Activated naive CD8-positive, alpha-beta T cell treated with anti-CD3 and anti-CD28 coated beads, Interleukin-2, amount 50 U/mL, for 16 hours (primary cell): ENCODE data around the gene CD63.

Experiments
- DNase-seq: peaks from one replicate; pipeline ENCODE4 v3.0.0-alpha.2; 2020; ENCODE audit warnings: low read depth, low spot score

The CD63 gene

DNA sequence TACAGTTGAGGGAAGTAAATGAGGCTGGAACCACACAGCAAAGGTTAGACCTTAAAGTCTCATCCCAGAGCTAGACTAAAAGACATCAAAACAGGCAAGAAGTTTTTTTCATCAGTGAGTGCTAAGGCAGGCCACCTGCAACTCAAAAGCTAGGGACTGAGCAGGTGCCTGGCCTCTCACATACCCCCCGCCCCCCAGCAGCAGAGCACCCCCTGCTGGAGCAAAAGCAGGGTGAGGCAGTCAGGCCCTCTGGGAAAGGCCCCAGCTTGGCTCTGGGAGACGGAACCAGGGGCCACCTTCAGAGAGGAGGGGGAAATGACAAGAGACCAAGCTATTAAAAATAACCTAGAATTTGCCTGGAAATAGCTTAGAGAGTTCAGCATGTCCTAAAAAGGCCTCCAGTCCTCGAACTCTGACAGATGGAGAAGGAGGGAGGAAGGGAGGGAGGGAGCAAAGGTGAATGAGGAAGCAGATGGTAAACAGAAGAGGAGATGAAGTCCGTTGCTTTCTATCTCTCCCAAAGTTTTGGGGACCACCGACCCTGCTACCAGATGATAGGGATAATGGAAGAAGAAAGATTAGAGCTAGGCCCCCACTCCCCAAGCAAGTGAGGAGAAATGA is 22.9 kb downstream of the CD63 start:
- no peak for DNase-seq

DNA sequence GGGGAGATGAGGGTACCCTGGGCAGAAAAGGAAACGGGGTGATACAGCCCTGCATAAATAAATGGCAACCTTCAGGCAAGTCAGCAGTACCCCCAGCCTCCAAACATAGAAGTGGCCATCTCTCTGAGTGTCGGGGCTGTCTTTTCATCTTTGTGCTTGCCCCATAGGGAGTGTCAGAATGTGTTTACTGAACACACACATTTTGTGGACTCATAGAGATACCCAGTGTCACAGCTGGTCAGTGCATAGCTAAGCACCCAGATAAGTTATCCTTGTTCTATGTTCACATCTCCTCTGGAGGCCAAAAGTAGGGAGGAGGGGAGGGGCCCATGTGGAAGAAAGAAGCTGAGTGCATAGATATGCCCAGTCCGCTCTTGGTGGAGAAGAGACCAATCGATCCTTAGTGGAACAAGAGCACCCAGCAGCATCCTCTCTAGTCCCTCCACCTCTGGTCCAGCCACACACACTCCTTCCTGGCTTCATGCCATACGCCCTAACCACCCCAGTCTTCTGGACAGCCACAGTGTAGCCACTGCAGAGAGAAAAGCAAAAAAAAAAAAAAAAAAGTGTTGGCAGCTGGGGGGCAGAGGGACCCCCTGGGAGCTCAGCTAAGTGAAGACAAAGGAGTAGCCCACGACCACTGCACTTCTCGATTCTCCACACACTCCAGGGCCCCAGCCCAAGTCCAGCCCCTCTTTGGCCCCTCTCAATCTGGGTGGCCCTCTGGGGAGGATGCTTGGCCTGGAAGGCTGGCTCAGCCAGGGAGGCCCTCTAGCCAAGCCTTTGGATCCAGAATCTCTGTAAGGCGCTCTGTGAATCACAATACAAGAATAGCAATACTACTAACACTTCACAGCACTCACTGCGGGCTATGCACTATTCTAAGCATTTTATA is 23.7 kb downstream of the CD63 start:
- no peak for DNase-seq

DNA sequence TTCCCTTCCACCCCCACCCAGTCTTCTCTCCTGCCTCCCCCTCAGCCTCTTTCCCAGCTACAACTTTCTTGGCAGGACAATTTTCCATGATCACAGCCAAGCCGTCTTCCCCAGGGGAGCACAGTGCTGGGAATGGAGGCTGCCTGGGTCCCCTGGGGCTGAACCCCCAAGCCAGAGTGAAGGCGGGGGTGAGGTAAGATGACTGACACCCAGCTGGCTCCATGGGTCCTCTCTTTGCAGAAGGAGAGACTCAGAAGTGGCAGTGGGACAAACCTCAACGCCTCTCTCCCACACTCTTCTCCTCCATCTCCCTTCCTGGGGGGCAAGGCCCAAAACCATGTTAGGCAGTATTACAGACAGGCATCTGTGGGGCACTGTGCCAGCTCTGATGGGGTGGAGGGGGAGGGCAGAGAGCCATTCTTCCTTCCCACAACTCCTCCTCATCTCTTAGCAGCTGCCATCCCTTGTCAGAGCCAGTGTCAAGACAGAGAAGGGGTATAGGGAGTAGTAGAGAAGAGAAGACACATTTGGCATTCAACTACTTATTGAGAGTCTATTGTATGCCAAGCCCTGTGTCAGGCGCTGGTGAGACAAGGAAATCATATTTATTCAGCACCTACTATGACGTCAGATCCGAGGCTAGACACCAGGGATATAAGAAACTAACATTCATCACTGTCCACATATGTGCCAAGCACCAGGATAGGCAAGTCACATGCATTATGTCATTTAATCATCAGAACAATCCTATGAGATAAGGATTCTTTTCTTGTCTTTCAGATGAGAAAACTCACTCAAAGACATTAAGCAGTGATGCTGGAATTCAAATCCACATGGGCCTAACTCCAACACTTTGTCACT is 24.7 kb downstream of the CD63 start:
- no peak for DNase-seq

DNA sequence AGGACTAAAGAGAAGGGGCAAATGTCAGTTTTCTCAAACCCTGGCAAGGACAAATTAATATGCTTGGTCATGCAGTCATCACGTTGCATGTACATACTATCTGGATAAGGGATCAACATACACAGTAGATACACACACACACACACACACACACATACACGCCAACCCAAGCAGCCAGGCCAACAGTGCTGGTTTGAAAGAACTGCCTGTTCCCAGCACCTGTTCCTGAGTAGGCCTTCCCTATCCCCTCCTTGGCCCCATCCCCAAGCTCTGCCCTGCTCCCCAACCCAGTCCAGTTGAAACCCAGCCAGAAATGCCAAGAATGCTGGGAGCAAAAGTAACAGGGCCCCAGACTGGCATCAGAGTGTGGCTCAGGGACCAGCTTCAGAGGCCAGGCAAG is 25.5 kb downstream of the CD63 start:
- DNase-seq: no peak

DNA sequence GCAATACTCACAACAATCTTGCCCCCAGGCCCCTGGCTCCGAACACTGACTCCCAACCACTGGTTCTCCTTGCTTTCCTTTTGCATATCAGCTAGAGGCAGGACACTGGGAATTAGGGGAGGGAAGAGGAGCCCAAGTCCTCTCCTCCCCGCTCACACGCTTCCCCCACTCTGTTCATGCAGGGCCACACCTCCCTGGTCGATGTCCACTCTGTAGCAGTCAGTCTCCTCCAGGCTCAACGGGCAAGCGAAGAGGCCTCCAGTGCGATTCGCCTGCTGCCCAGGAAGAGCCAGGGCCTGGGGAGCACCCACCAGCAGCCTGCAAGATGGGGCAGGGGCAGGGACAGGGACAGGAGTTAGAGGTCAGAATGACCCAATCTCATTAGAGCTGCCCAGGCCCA is 25.9 kb downstream of the CD63 start:
- no peak for DNase-seq

DNA sequence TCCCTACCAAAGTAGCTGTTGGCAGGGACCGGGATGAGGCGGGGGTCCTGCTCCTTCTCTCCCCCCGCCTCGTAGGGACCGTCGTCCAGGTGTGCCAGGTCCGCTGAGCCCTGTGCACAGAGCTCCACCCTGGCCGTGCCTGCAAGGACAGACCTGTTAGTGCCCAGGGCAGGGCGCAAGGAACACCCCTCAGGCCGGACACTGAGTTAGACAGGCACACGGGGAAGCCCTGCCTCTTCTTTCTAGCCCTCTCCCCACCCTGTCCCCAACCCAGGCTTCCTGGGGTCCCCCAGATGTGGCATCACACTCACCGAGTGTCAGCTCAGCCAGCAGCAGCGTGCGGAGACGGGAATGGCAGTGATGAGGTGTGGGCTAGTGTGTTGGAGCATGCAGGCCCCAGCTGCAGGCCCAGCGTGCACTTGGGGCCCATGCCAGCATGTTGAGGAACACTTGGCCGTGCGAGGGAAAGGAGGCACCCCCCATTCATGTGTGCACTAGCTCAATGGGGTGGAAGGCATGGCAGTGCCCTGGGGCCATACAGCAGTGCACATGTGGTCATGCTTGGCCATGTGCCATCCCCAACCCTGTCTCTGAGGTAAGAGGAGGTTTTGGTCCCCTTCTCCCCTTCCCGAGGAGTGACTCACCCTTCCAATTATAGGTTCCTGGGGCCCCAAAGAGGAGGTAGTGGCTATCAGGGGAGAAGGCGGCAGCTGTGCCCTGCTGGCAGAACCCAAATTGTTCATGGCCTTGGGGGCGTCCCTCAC is 28.4 kb downstream of the CD63 start:
- no peak for DNase-seq

DNA sequence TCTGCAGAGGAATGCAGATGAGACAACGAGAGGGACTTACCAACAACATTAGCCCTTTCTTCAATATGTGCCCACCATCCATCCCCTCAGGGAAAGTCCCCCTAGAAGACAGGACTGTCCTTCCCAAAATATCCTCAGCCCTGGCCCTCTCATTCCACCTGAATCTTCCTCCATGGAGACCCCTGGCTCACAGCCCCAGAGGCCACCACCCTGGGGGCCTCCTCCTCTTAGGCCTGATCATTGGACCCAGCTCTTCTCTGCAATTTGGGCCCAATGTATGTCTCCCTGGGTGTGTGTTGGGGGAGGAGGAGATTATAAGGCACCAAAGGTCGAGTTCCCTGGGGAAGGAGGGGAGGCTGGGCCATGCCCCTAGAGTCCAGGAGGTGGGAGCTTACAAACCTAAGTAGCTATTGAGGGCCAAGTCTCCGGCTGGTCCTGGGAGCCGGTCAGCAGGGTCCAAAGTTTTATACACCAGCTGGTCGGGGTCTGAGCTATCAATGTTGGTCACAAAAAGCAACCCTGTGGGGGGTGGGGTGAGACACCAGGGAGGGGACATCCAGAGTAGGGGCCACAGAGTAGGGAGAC is 29.2 kb downstream of the CD63 start:
- DNase-seq: no peak

DNA sequence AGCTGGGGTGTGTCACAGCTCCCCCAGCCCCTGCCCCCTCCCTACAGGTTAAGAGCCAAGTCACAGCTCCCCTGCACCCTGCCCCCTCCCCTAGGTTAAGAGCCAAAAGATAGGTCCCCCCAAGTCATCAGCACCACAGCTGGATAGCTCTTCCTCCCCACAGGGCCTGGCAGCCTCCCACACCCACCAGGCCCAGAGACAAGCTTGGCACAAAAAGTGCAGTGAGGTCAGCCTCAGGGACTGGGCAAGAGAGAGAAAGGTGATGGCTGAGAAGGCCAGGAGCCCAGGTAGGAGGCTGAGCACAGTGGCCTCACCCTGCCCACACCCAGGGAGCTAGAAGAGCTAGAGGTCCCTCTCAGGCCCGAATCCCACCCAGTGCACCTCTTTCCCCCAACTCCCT is 29.8 kb downstream of the CD63 start:
- DNase-seq: no peak

DNA sequence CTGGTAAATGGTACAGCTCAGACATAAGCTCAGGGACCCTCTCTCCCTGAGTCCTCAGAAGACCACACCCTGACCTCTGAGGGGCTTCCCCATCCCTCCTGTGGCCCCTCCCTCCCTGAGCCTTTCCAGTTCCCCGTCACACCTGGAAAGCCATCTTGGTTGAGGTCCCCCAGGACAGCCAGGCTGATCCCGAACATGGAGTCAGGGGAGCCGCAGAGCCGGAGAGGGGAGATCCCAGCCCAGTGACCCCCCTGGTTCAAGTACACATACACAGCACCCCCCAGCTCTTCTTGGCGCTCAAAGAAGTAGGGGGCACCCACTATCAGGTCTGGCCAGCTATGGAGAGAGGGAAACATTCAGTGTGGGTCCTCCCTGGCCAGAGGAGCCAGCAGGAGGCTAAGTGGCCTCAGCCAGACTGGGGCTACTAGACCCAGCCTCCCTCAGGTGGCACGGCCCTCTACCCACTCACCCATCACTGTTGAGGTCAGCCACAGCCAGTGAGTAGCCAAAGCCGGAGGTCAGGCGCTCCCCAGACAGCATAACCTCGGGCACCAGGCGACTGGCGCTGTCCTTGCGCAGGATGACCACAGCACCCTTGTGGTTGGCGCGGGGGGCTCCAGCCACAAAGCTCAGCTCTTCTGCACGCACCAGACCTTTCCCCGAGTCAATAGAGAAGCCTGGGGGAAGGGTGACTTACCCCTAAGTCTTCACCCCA is 30.4 kb downstream of the CD63 start:
- DNase-seq: no peak

DNA sequence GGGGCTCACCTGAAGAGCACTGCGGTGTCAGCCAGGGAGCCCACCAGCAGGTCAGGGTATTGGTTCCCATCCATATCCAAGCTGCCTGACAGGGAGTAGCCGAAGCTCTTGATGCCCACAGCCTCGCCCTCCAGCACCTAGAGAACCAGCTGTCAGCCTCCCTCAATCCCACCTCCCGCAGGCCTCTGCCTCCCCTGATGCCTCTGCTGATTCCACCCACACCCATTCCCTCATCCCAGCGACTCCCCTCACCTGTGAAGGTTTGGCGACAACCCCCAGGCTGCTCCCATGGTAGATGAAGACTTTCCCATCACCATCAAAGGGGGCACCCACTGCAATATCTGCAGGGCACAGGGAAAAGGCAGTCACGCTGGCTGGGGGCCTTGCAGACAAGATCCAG is 31.1 kb downstream of the CD63 start:
- DNase-seq: no peak

DNA sequence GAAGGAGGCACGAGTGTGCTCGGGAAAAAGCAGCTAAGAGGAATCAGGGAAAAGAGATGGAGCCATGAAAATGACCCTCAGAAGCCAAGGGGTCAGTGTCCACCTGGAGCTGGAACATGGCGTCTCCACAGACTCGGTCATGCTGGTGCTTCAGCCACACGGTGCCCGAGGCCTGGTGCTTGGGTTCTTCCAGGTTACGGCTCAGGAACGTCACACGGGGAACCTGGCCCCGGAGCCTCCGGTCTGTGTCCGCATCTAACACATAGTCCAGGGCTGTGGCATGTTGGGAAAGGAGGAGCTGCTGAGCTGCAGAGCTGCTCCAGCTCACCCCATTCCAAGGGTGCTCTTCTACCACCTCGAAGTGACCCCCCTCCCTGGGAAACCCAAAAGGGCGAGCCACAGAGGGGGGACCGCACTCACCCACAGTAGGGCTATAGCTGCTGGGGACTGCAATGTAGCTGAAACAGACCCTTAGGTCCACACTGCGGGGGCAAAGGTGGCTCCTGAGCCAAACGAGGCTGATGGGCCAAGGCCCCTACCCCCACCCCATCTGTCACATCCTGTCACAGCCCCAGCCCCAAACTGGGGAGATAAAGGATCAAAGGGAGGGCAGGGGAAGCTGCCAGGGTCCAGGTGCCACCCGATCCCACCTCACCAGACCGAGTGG is 31.9 kb downstream of the CD63 start:
- DNase-seq: no peak

DNA sequence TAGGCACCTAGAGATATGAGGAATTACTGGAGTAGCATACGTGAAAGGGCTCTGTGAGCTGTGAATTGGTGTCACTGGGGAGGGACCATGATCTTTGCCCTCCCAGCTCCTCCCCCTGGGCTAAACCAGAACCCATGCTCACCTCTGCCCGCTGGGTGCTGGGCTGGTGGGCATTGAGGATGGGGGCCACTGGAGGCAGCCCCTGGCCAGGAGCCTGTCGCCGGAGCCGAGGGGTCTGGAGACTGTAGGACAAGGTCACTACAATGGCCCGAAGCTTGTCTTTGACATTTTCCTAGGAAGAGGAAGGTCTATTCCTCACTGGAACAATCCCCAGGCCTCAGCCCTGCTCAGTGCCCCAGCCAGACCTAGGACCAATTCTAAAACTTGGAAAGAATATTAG is 32.7 kb downstream of the CD63 start:
- DNase-seq: no peak

DNA sequence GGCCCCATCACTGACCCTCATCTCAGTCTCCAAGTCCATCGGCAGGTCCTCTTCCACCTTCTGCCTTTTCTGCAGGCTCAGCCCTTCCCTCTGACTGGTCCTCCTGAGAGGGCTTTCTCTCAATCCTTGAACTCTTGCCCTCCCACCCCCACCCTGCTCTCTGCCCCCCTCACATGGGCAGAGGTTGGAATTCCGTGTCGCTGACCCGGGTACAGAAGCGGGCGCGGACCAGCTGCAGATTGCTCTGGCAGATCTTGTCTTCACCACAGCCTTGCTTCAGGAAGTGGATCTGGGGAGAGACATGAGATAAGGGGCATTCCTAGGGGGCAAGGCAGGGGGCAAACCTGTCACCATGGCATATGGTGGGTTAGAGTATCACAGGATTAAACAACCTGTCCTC is 33.5 kb downstream of the CD63 start:
- DNase-seq: no peak

DNA sequence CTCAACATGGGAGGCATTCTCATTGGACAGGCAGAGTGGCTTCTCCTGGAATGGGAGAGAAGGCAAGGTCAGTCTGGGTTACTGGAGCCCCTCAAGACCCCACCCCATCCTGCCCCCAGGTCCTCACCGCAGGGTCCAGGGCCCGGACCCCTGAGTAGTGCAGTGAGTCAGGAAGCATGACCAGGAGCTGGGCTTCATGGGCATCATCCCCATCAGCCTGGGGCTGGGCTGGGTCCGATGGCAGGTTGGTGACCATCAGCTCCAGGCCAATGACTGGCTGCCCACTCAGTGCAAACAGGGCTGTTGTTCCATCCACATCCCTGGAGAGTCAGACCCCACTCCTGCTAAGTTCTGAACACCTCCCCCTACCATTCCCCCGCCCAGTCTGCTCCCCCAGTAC is 34.2 kb downstream of the CD63 start:
- no peak for DNase-seq

DNA sequence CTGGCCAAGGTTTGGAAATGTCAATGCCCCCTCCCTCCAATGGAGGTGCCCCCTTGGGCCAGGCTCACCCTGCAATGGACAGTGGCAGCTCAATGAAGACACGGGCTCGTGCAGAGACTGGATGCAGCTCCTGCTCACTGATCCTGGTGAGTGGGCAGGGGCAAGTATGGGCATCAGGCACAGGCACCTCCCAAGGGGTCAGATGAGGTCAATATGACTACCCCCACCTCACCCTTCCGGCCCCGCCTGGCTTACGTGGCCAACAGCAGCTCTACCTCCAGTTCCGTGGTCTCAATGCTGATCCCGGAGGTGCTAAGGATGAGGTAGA is 34.7 kb downstream of the CD63 start:
- no peak for DNase-seq

DNA sequence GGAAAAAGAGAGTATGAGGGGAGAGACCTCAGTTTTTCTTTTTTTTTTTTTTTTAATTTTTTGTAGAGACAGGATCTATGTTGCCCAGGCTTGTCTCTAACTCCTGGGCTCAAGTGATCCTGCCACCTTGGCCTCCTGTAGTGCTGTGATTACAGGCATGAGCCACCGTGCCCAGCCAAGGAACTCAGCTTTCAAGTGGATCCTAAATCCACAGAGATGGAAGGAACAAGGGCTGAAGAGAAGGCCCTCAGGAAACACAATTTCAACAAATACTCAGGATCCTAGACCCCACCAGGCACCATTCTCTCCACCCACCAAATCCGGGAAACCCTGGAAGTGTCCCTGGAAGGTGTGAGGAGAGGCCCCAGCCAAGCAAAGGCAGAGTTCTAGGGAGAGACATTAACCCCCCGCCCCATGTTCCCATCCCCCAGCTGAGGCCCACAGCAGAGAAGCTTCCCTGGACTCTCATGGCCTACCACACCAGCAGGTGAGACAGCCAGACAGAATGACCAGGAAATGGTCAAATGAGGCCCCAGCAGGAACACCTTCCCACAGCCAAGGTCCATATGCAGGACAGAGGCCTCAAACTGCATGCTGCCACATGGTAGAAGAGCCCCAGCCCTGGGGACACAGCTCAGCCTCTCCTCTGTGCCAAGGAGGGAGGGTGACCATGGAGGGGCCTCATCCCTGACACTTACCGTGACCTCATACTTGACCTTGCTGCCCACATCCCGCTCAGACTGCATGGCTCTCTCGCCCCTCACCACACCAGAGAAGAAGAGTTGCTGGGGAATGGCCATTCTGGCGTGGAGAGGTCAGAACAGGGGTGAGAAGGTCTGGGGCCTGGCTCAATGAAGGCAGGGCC is 35.3 kb downstream of the CD63 start:
- DNase-seq: no peak

DNA sequence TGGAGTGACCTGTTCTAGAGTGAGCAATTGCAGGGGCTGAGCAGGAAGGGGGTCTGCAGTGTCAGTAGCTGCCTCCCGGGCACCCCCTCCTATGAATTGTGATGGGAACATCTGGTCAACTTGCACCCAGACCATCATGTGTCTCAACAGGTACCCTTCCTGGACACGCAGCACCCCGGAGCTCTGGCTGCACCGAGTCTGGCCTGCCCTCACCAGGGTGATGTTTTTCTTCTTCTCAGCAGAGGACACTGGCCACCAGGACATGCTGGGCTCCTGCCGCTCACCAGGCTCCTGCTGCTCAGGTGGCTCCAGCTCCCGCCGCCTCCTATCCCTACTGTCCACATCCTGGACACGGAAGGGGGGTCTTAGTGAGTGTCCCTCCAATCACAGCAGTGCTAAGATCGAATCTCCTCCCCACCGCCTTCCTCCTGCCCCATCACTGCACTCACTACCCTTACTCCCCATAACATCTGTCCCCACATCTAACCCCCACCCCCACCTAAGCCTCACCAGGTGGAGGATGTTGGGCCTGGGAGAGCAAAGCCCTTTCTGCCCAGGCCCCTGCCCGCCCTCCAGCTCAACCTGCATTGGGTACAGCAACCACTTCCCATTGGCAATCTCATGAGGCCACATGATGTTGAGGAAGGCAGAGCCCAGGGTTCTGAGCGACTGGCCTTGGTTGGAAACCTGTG is 36.0 kb downstream of the CD63 start:
- DNase-seq: no peak
